Keratinocyte (primary cell): Measurements from ENCODE around the gene RIMKLA.

Experiments
- EZH2 ChIP-seq: IDR thresholded peaks from one replicate; pipeline ENCODE4 v1.6.1; 2012; ENCODE audit warnings: inconsistent platforms, mild to moderate bottlenecking, low read length, moderate library complexity
- TF ChIP-seq, protein P1 (sequence below), 3 experiments: IDR thresholded peaks in 1 of 3; conservative IDR thresholded peaks in 1 of 3; optimal IDR thresholded peaks in 1 of 3; 2 replicates in 2 of 3; 3 replicates in 1 of 3; pipeline versions ENCODE3 to v1.5.1; 2011; ENCODE audit warnings: low read length in 3 of 3, mild to moderate bottlenecking in 3 of 3, moderate library complexity in 2 of 3, control low read depth in 1 of 3, inconsistent platforms in 1 of 3; ENCODE audit not compliant: insufficient read depth in 2 of 3; ENCODE audit errors: extremely low read depth in 1 of 3

DNA sequence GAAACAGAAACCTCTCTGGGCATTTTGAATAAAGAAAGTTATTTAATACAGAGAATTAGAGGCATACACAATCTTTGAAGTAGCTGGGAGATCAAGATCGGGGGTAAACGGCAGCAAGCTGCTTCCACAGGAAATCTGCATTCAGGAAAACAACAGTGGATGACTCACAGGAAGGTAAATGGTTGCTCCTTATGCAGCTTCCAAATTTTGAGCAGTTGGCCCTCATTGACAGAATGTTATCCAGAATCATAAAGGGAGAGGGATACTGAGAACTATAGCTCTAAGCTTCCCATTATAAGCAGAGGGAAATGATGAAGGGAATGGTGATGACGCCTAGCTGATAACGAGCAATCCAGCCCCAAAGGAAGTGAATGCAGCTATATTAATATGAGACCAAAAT lies 46.6 kb downstream of the RIMKLA start:
- no peak for TF ChIP-seq EZH2
- TF ChIP-seq, protein P1, sequence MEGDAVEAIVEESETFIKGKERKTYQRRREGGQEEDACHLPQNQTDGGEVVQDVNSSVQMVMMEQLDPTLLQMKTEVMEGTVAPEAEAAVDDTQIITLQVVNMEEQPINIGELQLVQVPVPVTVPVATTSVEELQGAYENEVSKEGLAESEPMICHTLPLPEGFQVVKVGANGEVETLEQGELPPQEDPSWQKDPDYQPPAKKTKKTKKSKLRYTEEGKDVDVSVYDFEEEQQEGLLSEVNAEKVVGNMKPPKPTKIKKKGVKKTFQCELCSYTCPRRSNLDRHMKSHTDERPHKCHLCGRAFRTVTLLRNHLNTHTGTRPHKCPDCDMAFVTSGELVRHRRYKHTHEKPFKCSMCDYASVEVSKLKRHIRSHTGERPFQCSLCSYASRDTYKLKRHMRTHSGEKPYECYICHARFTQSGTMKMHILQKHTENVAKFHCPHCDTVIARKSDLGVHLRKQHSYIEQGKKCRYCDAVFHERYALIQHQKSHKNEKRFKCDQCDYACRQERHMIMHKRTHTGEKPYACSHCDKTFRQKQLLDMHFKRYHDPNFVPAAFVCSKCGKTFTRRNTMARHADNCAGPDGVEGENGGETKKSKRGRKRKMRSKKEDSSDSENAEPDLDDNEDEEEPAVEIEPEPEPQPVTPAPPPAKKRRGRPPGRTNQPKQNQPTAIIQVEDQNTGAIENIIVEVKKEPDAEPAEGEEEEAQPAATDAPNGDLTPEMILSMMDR (optimal IDR thresholded peaks at IDR 0.05 in 1 of 3, IDR thresholded peaks at IDR 0.05 in 1 of 3, conservative IDR thresholded peaks at IDR 0.05 in 1 of 3; ENCODE audit: extremely low read depth in 1 of 3, insufficient read depth in 2 of 3, low read length in 3 of 3) = no peak
